HEK293 (cell line): ENCODE data around the gene SARNP.

Experiments used
- CTCF ChIP-seq: fragments of 450-650 bp; formaldehyde crosslinking; IDR thresholded peaks from 2 replicates; pipeline ENCODE4 v1.5.1; 2016; ENCODE audit warnings: missing biosample characterization, missing genetic modification characterization
- MEIS1 ChIP-seq: sonication (generic); formaldehyde crosslinking; IDR thresholded peaks from 2 replicates; pipeline ENCODE4 v1.8.1; 2022; ENCODE audit warnings: missing genetic modification reagents, mild to moderate bottlenecking, borderline replicate concordance
- PRDM4 ChIP-seq: fragments of 450-650 bp; formaldehyde crosslinking; IDR thresholded peaks from 2 replicates; pipeline ENCODE4 v1.5.1; 2017; ENCODE audit warnings: missing biosample characterization, missing genetic modification characterization
- SP2 ChIP-seq: fragments of 450-650 bp; formaldehyde crosslinking; IDR thresholded peaks from 2 replicates; pipeline ENCODE4 v1.5.1; 2016; ENCODE audit warnings: missing biosample characterization, missing genetic modification characterization
- ZBTB10 ChIP-seq: fragments of 450-650 bp; formaldehyde crosslinking; IDR thresholded peaks from 2 replicates; pipeline ENCODE4 v1.5.1; 2016; ENCODE audit warnings: missing biosample characterization, missing genetic modification characterization
- ZFP37 ChIP-seq: fragments of 450-650 bp; formaldehyde crosslinking; IDR thresholded peaks from 2 replicates; pipeline ENCODE4 v1.5.1; 2016; ENCODE audit warnings: missing biosample characterization, missing genetic modification characterization
- ZNF24 ChIP-seq: fragments of 450-650 bp; formaldehyde crosslinking; IDR thresholded peaks from 2 replicates; pipeline ENCODE4 v1.5.1; 2016; ENCODE audit warnings: missing biosample characterization, missing genetic modification characterization
- ZNF362 ChIP-seq: fragments of 450-650 bp; formaldehyde crosslinking; IDR thresholded peaks from 2 replicates; pipeline ENCODE4 v1.5.1; 2016; ENCODE audit warnings: missing biosample characterization, missing genetic modification characterization
- ZNF510 ChIP-seq: fragments of 450-650 bp; formaldehyde crosslinking; IDR thresholded peaks from 2 replicates; pipeline ENCODE4 v1.5.1; 2018; ENCODE audit warnings: mild to moderate bottlenecking, missing genetic modification characterization, missing biosample characterization; ENCODE audit not compliant: insufficient replicate concordance
- ZNF580 ChIP-seq: fragments of 450-650 bp; formaldehyde crosslinking; IDR thresholded peaks from 2 replicates; pipeline ENCODE4 v1.5.1; 2016; ENCODE audit warnings: missing biosample characterization, missing genetic modification characterization

GRCh38 chr12:55726971-55727370 is 90.6 kb downstream of the SARNP start:
- TF ChIP-seq CTCF (tag by site-specific recombination), result no peak
- no peak for TF ChIP-seq ZNF510 (tag by site-specific recombination)
- TF ChIP-seq PRDM4 (tag by site-specific recombination), result no peak
- no peak for TF ChIP-seq ZFP37 (tag by site-specific recombination)
- TF ChIP-seq ZBTB10, result no peak
- no peak for TF ChIP-seq ZNF362 (tag by site-specific recombination)
- no peak for TF ChIP-seq SP2 (tag by site-specific recombination)
- no peak for TF ChIP-seq ZNF24 (tag by site-specific recombination)
- TF ChIP-seq ZNF580, result no peak
- TF ChIP-seq MEIS1 (CRISPR knock-in tag), result no peak
